CD4-positive, alpha-beta T cell treated with Interleukin-4 for 1 hour (primary cell): ENCODE data around the gene MORN4.

Experiments used
- DNase-seq, 2 donors: peaks; one replicate each; pipeline ENCODE4 v3.0.0-alpha.2; 2020 to 2022

Gene MORN4

GRCh38 chr10:97572214-97572989 lies 60.9 kb downstream of the MORN4 start, which contains the start of gene ANKRD2:
TSS of gene ANKRD2 (plus strand) at chr10:97572779. CDS start at chr10:97572789, 10 bp downstream.
- peak; percentile 41 to 59 for DNase-seq

- no peak for DNase-seq
Measured at GRCh38 chr10:97571622-97572021, 61.7 kb downstream of the MORN4 start.

- no peak for DNase-seq
Measured at GRCh38 chr10:97570789-97571471, 62.4 kb downstream of the MORN4 start.

- DNase-seq: no peak
Measured at GRCh38 chr10:97570146-97570788, 63.0 kb downstream of the MORN4 start.

- no peak for DNase-seq
Measured at GRCh38 chr10:97567891-97568290, 65.4 kb downstream of the MORN4 start.

- DNase-seq: no peak
Measured at GRCh38 chr10:97566336-97566996, 66.8 kb downstream of the MORN4 start.

GRCh38 chr10:97564776-97565175 lies 68.5 kb downstream of the MORN4 start:
- no peak for DNase-seq
